ENCODE measurements around the gene PDE1A. TPM values are rescaled to one million over a fixed set of nuclear protein-coding genes. Genes with fewer than 3 reads are reported as not detected.

PDE1A gene
- total and polyA plus RNA-seq, 4 donors, result 0.64 to 5.2 (median 1.7) TPM

GRCh38 chr2:182207049-182207746 is 219.6 kb downstream of the PDE1A start:
- Histone ChIP-seq H3K36me3 (ENCODE audit: control insufficient read depth in 4 of 4, insufficient read depth in 3 of 4, low read depth in 1 of 4, low read length in 3 of 4) (no peaks in the 10 kb centered on the region), H3K4me1 (ENCODE audit: control insufficient read depth in 4 of 4, insufficient read depth in 4 of 4, low read length in 3 of 4) (no peaks in the 10 kb centered on the region), H3K27me3 (ENCODE audit: control insufficient read depth in 4 of 4, insufficient read depth in 4 of 4, low read length in 3 of 4) (no peaks in the 10 kb centered on the region), H3K4me3 (ENCODE audit: low read depth in 1 of 3, low read length in 3 of 3) (no peak overlapping the region), H3K9ac (ENCODE audit: low read depth in 1 of 2, low read length in 2 of 2) (no peak overlapping the region), H3K27ac (ENCODE audit: low read depth in 1 of 2, low read length in 2 of 2) (no peak overlapping the region), H3K9me3 (ENCODE audit: control insufficient read depth in 4 of 4, low read length in 3 of 4) (no peaks in the 10 kb centered on the region)
- no peak for DNase-seq (ENCODE audit: low spot score)
- TF ChIP-seq SP1 (IDR thresholded peaks at IDR 0.05), result no peak
- TF ChIP-seq, protein P1, sequence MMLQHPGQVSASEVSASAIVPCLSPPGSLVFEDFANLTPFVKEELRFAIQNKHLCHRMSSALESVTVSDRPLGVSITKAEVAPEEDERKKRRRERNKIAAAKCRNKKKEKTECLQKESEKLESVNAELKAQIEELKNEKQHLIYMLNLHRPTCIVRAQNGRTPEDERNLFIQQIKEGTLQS (IDR thresholded peaks at IDR 0.05), result no peak
- TF ChIP-seq HNF4G (IDR thresholded peaks at IDR 0.05), result no peak
- WGBS, result 89% methylated on average over 5 of the region's 5 CpGs

- no peak overlapping the region for H3K27ac ChIP-seq (ENCODE audit: low read depth in 1 of 2, low read length in 2 of 2)
- no peaks in the 10 kb centered on the region for H3K27me3 ChIP-seq (ENCODE audit: control insufficient read depth in 4 of 4, insufficient read depth in 4 of 4, low read length in 3 of 4)
- H3K36me3 ChIP-seq (ENCODE audit: control insufficient read depth in 4 of 4, insufficient read depth in 3 of 4, low read depth in 1 of 4, low read length in 3 of 4), result no peaks in the 10 kb centered on the region
- no peaks in the 10 kb centered on the region for H3K4me1 ChIP-seq (ENCODE audit: control insufficient read depth in 4 of 4, insufficient read depth in 4 of 4, low read length in 3 of 4)
- no peak overlapping the region for H3K9ac ChIP-seq (ENCODE audit: low read depth in 1 of 2, low read length in 2 of 2)
- H3K4me3 ChIP-seq (ENCODE audit: low read depth in 1 of 3, low read length in 3 of 3), result no peak overlapping the region
- no peak for TF ChIP-seq TAF1 (conservative IDR thresholded peaks at IDR 0.05)
- no peak for TF ChIP-seq FOXA1 (IDR thresholded peaks at IDR 0.05)
- TF ChIP-seq MAX (IDR thresholded peaks at IDR 0.05), result no peak
- no peak for TF ChIP-seq EGR1 (IDR thresholded peaks at IDR 0.05; ENCODE audit: low read depth in 2 of 2)
- TF ChIP-seq NR2F2 (IDR thresholded peaks at IDR 0.05), result no peak
- no peak for TF ChIP-seq SP1 (IDR thresholded peaks at IDR 0.05)
- no peak for TF ChIP-seq JUND (IDR thresholded peaks at IDR 0.05)
- TF ChIP-seq CTCF (IDR thresholded peaks at IDR 0.05; ENCODE audit: low read depth, low read length, missing input control), result no peak
- TF ChIP-seq, protein P1 (IDR thresholded peaks at IDR 0.05), result no peak
- TF ChIP-seq GABPA (IDR thresholded peaks at IDR 0.05 in 1 of 2, conservative IDR thresholded peaks at IDR 0.05 in 1 of 2), result no peak
- no peak for TF ChIP-seq HNF4G (IDR thresholded peaks at IDR 0.05)
- TF ChIP-seq RAD21 (IDR thresholded peaks at IDR 0.05), result no peak
- TF ChIP-seq, protein P2, sequence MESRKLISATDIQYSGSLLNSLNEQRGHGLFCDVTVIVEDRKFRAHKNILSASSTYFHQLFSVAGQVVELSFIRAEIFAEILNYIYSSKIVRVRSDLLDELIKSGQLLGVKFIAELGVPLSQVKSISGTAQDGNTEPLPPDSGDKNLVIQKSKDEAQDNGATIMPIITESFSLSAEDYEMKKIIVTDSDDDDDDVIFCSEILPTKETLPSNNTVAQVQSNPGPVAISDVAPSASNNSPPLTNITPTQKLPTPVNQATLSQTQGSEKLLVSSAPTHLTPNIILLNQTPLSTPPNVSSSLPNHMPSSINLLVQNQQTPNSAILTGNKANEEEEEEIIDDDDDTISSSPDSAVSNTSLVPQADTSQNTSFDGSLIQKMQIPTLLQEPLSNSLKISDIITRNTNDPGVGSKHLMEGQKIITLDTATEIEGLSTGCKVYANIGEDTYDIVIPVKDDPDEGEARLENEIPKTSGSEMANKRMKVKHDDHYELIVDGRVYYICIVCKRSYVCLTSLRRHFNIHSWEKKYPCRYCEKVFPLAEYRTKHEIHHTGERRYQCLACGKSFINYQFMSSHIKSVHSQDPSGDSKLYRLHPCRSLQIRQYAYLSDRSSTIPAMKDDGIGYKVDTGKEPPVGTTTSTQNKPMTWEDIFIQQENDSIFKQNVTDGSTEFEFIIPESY (IDR thresholded peaks at IDR 0.05), result no peak
- no peak for TF ChIP-seq RXRA (IDR thresholded peaks at IDR 0.05)
- no peak for TF ChIP-seq FOXA2 (IDR thresholded peaks at IDR 0.05)
- TF ChIP-seq REST (IDR thresholded peaks at IDR 0.05), result no peak
- TF ChIP-seq YY1 (IDR thresholded peaks at IDR 0.05), result no peak
- DNase-seq (ENCODE audit: low spot score), result no peak
- H3K9me3 ChIP-seq (ENCODE audit: control insufficient read depth in 4 of 4, low read length in 3 of 4), result no peaks in the 10 kb centered on the region
Measured at GRCh38 chr2:182197529-182197928, 229.3 kb downstream of the PDE1A start.
